ENCODE results near the gene RFX3.

DNA sequence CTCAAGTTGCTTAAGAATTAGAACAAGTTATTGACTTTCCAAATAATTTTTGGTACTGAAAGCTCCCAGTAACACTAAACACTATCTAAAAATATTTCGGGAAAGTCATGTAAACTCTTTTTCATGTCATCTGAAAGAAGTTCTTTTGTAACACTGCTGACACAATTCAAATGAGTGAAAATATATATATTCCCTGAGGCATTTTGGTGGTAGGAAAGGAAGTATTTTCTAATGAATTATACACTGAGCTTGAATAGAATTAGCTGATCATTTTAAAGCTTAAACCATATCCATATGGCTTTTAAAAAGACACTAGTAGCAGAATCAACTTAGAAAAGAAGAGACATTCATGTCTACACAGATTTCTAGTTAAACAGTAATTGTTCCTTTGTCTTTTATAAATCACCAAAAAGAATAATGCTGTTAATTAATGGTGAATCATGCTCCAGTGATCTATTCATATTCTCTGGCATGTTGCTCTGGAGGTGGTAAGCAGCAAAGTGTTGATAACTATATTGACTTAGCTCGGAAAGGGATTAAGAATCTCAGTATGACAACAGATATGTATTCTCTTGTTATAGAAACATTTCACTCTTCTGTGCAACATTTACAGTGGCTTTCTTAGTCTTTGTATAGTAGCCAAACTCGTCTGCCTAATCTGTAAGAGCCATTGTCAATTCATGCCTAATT is 27.4 kb upstream of the RFX3 start:
- TF ChIP-seq, protein P1, sequence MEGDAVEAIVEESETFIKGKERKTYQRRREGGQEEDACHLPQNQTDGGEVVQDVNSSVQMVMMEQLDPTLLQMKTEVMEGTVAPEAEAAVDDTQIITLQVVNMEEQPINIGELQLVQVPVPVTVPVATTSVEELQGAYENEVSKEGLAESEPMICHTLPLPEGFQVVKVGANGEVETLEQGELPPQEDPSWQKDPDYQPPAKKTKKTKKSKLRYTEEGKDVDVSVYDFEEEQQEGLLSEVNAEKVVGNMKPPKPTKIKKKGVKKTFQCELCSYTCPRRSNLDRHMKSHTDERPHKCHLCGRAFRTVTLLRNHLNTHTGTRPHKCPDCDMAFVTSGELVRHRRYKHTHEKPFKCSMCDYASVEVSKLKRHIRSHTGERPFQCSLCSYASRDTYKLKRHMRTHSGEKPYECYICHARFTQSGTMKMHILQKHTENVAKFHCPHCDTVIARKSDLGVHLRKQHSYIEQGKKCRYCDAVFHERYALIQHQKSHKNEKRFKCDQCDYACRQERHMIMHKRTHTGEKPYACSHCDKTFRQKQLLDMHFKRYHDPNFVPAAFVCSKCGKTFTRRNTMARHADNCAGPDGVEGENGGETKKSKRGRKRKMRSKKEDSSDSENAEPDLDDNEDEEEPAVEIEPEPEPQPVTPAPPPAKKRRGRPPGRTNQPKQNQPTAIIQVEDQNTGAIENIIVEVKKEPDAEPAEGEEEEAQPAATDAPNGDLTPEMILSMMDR (IDR thresholded peaks at IDR 0.05): no peak
- no peak for TF ChIP-seq EP300 (IDR thresholded peaks at IDR 0.05)
